ENCODE data around the gene GSC2.

Gene GSC2, protein sequence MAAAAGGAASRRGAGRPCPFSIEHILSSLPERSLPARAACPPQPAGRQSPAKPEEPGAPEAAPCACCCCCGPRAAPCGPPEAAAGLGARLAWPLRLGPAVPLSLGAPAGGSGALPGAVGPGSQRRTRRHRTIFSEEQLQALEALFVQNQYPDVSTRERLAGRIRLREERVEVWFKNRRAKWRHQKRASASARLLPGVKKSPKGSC

DNA sequence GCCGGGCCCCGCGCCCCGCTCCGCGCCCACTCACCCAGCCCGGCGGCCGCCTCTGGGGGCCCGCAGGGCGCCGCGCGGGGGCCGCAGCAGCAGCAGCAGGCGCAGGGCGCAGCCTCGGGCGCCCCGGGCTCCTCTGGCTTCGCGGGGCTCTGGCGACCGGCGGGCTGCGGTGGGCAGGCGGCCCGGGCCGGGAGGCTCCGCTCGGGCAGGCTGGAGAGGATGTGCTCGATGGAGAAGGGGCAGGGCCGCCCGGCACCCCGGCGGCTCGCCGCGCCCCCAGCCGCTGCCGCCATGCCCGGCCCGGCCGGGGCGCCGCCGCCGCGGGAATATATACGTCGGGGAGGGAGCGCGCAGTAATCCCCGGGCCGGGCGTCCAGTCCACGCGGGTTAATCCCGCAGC is at the start of gene GSC2:
TSS of gene GSC2 (minus strand) at position 302 of the 400 bp plus-strand sequence. CDS start at position 293, 9 bp downstream.
- DNase-seq: no peak

DNA sequence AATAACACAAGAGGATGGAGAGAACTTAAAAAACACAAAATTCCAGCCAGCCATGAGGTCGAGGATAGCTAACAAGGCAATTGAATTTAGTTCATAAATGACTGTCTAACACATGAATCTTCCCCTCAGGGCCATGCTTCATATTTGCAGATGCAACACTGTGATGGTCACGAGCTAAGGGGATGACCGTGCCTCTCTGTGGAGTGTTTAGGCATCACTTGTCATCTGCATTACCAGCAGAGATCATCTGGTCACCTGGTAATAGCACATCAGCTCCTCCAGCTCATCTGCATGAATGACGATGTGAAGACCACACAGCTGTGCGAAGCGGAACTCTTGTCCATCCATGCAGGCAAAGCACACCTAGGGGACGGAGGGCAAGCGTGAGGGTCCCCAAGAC is 49.4 kb upstream of the GSC2 start:
- DNase-seq: no peak

DNA sequence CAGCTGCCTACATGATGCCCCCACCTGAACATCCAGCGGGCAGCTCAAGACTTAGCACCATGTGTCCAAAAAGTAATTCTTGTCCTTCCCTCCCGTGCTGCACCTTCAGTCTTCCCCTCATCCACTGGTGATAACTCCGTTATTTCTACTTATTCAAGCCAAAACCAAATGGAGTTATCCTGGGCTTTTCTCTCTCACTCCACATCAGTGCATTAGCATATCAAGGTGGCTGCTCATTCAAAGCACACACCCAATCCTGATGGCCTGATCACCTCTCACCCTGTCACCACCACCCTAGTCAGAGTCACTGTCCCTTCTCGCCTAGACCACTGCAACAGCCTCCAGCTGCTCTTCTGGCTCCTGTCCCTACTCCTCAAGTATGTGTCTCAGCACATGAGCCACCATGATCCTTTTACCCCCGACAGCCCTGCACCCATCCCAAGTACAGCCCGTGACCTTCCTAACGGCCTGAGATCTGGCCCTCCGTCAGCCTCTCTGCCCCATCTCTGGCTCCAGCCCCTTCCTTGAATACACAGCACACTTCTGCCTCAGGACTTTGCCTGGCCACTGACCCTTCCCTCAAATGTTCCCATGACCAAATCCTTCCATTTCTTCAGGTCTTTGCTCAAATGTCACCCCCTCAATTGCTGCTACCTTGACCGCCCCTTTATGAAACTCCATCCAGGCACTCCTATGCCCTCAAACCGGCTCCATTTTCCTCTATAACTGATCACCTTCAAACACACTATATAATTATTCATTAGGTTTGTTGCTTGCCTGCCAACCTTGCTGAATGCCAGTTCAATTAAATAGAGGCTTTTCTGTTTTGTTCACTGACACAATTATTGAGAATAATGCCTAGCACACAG is 48.1 kb upstream of the GSC2 start:
- DNase-seq: no peak

DNA sequence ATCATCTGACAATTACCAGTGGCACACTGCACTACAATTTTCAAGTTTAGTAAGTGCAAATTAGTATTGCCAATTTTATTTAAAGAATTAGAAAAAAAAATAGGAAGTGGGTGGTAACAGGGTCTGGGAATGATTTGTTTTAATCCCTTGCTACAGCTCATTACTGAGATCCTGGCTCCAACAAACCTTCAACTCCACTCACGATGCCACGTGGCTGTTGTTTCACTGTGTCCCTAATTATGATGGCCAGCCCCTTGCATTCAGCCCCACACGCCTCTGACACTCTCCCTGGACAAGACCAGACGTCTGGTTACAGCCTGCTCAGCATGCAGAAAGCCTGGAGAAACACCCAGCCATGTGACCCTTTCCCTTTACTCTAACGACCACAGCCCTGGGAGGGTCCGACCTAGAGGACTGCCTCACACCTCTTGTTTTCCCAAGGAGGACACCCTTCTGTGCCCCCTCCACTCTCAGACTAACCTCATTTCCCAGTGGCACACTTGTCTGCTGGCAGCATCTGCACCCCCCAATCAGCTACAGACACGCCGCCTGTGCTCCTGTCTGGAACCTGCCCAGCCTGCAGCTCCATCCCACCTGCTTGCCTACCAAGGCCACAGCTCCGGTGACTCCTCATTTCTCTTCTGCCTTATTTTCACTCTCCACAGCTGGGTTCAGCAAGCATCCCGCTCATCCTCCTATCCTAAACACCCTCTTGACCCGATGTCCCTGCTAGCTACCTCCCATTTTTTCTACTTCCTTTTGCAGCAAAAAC is 46.9 kb upstream of the GSC2 start:
- no peak for DNase-seq

DNA sequence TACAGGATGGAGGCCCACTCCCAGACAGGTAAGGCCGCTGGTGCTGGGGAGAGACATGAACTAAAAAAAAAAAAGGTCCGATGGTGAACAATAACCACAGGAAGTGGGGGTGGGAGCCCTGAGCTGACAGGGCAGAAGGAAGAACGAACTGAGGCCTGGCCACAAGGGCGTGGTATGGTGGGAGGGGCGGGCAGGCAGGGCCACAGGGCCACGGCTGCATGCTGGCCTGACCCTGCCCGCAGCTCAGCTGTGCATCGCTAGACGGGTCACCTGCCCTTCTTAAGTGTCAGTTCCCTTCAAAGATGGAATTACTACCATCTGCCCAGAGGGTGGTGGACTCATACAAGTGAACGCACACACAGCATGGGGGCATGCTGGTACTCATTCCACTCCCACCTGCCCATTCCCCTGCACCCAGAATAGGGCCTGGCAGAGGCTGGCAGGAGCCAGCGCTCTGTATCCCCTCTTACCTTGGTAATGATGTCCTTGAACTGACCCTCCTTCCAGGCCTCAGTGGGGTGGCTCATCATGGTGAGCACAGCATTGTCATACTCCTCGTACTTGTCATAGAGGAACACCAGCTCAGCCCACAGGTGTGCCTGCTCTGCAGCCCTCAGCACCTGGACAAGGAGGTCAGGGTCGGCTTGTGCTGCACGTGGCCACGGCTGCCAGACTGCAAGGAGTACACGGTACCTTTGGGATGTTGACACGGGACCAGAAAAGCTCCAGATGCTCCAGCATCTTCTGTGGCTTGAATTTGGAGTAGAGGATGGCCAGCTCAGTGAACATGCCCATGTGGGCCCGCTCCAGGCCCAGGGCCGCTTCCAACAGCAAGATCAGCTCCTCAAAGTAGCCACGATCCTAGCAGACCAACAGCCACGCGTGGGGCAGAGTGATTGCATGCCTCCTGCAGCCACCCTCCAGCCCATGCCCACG is 46.0 kb upstream of the GSC2 start:
- DNase-seq: no peak

DNA sequence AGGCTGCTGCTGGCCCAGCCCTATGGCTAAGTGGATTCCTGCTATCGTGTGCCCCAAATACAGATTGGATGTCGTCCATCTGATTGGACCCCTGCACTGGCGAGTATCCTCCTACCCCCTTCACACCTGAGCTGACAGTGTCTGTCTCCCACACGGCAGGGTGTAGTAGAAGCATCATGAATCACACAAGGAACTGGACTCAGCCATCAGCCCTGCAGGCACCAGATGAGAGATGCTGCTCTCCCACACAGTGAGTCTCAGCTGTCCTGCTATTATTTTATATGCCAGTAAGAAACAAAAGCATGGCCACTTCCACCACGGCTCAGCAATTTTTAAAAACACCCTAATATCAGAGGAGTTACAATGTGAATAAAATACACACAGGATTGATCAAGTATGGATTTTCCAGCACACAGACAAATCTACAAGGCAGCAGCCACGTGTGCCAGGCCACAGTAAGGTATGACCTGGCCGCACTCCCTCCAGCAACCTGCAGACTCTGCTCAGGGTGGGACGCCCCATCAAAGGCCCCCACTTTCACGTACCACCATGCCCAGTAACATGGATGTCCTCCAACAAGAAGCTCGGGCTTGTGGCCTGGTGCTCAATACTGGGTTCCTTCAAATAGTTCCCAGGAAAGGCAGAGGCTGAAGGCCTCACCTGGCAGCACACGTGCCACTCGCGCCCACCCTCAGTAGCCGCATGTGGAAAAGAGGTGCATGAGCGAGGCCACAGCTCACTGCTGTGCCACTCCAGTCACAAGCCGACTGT is 44.9 kb upstream of the GSC2 start:
- no peak for DNase-seq

DNA sequence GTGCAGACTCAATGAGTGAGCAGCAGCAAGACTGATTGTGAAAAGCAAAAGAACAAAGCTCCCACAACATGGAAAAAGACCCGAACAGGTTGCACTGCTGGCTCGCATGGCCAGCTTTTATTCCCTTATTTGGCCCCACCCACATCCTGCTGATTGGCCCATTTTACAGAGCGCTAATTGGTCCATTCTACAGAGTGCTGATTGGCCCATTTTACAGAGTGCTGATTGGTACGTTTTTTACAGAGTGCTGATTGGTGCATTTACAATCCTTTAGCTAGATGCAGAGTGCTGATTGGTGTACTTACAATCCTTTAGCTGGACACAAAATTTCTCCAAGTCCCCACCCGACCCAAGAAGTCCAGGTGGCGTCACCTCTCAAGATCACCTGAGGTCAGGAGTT is 43.8 kb upstream of the GSC2 start:
- DNase-seq: no peak

DNA sequence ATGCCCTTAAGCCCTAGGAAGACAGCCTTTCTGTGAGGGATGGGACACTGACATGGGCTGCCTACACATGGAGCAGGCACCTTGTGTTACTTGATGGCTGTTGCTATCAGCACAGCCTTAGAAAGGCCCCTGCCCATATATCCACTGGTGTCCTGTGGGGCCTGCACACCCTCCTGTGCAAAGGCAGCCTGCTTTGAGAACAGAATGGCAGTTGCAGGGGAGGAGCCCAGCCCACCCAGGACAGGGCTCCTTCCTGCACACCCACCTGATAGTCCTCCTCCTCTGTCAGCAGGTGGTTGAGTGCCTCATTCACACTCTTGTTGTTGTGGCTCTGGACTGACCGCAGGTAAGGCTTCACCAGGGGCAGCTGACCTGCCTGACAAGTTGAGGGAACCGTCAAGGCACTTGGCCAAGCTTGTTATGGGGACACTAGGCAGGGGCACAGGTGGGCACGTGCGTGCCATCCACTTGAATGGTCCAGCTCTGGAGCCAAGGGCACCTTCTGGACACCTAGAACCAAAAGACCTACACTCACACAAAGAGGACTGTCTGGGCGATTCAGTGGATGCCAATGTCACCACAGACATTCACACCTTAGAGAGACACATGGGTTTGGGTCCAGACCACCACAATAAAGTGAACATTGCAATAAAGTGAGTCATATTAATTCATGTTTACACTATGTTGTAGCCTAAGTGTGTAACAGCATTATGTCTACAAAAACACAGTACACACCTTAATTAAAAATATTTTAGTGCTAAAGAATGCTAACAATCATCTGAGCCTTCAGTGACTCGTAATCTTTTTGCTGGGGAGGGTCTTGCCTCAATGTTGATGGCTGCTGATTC is 37.8 kb upstream of the GSC2 start:
- no peak for DNase-seq

DNA sequence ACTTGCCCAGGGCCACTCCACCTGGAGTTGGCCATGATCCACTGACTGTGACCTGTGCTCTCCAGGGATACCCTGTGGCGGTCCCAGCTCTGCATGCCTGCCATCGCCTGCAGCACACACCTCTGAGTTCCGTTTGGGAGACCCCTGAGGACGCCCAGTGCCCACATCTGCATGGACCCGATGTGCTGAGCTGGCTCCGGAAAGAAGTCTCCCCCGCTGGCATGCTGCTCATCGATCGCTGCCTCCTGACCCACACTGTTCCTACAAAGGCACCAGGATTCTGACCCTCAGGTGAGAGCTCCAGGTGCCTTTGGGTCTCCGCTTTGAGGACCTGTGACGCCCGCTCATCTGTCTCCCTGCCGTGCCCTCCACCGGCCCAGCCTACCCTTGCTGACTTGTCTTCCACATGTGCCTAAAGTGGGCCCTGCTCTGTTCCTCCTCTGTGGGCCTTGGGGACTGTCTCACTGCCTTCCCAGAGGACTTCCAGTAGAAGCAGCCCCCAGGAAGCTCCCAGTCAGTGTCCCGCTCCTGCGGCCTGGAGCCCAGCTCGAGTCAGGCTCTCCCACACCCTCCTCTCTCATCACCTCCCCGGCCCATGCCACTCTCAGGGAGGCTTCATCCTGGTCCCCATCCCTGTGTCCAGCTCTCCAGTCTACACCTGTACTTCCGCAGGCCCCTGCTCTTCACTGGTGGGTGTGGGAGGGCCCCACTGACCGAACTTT is 34.3 kb upstream of the GSC2 start:
- no peak for DNase-seq

DNA sequence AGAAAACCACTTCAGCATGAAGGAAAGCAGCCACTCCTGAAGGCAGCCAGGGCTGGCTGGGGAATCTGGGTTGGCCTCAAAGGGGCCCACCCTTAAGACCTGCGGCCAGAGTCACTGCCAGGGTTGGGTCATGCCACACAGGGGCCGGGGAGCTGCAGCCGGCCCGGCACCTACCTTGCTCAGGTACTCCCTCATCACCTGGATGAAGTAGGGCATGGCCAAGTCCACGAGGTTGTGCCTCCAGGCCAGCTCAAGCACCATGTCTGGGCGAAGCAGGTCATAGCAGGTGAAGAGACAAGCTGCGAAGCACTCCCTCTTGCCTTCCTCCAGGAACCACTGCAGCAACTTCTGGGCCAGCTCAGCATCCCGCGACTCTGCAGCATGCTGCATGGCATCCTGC is 33.1 kb upstream of the GSC2 start:
- no peak for DNase-seq

DNA sequence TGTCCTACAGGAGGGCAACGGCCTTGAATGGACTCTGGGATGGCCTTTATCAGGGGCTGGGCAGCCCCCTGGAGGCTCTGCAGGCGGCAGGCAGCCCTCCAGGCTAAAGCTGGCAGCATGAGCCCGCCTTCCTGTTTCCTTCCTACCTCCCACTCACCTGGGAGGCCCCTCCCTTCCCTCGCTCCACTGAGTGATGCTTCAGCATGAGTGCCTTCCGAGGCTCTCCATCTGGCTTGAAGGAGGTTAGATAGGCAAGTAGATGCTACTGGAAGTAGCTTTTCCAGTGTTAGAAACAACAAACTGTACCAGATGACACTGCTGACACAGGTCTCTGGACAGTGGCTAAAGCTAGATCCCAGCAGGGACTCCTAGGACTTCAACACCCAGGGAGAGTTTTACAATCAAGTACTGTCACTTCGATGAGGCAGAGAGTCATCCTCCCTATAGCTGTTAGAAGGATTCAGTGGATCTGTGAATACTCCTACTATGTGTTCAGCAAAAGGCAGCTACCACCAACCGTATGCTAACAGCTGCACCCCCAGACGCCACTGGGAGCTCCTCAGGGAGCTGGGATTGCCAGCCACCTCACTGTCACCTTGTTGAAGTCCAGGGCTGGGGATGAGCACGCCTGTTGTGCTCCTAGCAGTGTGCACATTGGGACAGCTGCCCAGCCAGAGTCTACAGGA is 32.5 kb upstream of the GSC2 start:
- no peak for DNase-seq

DNA sequence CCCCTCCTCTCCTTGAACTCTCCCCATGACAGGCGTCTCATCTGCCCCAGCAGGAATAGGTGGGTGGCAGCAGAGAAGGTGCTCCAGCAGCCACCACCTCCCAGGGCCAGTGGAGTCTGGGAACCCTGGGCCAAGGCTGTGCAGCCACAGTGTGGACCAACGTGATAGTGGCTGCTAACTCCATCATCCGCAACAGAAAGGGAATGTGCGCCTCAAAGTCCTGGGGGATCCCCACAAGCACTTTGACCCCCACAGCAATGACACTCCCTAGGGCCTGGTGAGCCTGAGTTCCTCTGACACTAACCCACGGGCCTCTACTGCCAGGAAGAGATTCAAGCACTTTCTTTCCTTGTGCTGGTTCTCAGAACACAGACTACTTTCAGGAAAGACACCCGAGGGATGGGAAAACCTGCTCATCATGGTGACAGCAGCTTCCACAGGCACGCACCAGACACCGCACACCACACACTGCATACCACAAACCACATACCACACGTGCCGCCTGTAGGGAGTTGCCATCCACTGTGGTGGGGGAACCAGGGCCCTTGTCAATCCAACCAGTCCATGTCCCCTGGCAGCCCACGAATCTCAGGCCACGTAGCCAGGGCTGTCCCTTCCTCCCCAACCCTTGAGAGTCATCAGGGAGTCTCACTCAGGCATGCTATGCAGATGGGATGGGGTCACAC is 31.8 kb upstream of the GSC2 start:
- no peak for DNase-seq

DNA sequence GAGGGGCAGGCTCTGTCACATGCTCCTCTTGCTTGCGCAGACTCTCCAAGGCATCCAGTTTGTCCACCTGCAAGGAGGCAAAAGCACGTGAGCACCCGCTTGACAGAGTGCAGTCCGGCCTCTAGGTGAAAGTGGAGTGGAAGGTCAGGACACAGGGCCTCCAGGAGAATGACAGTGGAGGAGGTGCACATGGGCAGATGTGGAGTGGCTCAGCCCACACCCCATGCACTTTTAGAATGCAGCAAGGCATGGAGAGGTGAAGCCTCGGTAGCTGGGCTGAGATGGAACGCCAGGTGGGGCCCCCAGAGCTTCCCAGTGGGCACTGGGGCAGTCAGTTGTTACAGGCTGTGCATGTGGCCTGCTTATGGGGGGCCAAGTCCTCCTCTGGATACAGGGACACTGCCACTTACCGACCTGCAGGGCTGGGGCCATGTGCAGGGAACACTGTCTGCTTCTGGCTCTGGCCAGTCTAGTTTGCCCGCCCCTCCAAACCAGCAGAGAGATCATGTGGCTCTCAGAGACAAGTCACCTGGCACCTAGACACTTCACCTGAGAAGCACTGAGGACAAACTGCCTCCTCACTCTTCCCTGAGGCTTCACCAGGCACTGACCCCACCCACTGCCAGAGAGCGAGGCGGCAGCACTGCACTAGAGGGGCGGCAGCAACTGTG is 30.8 kb upstream of the GSC2 start:
- DNase-seq: no peak

DNA sequence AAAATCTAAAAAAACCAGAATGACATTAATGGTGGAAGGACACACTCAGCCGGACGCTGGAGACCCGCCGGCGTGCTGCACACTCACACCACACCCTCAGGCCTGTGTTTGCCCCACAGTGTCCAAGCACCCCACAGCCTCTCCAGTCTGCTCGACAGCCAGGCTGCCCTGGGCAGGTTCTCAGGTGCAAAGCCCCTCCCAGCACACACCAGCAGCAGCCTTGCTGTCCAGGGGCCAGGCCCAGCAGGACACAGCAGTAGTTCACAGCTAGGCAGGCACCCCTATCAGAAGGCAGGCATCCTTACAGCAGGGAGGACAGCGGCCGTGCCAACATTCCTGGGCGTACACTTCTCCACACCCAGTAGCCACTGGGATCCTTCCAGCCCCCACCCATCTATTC is 30.1 kb upstream of the GSC2 start:
- no peak for DNase-seq

DNA sequence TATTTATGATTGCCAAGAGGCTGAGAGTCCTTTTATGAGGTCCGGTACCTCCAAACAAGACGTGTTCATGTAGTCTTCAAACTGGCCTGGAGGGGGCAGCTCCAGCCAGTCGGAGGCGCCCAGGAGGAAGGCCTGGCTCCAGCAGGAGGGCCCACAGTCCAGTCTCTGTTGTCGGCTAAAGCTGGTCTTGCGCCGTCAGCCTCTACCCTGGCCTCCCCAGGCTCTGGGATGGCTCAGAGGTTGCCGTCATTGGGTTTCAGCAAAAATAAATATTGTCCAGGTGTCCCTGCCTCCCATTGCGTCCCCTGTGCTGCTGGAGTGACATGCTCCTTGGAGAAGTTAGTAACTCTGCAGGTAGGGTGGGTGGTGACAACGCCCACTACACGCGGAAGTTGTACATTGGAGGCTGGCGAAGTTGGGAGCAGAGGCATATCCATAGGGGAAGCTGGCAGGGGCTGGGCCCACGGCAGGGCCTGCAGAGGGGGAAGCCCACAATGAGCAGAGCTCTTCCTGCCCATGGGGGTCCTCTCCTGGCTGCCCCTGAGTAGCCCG is 29.5 kb upstream of the GSC2 start:
- peak; percentile 36 for DNase-seq

DNA sequence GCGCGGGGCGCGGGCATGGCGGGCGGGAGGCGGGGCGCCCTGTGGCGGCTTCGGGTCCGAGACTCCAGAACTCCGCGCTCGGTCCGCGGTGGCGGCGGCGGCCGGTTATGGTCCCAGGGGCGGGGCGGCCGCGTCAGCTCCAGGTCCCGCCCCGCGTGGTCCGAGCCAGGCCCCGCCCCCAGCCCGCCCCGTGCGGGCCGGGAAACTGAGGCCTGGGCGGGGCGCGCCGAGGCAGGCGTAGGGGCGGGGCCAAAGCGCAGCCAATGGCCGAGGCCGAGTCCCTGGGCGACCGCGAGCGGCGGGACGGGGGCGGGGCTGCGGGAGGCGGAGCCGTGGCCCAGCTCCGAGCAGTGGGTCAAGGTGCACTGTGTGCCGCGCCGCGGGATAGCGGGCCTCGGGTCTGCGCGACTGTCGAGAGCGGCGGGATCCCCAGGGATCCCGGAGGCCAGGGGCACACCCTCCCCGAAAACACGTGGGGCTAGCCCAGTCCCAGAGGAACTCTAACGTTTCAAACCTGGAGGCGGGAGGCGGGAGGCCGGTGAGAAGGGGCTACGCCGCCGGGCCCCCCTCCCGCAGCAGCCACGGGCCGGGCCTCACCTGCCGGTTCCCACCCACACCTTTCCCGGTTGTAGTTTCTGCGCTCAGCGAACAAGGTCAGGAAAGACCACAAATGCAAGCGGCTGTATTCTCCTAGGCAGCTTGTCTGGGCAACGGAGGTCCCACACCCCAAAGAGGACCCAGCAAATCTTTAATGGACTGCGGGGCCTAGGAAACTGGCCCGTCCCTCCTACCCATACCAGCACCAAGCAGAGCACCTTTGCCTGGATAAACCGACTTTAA is 28.8 kb upstream of the GSC2 start, which contains the start of gene SLC25A1:
TSS of gene SLC25A1 (minus strand) at position 80 of the 840 bp plus-strand sequence. CDS start at position 17, 63 bp downstream.
- peak; percentile 27 for DNase-seq

Measured in NCI-H2029 treated with DMSO at 0.1 percent for 48 hours (cell line).